Measurements from ENCODE around the gene INMT. TPM values are rescaled to one million over a fixed set of nuclear protein-coding genes. Genes with fewer than 3 reads are reported as not detected.

Gene INMT
- polyA plus RNA-seq, 1 of the 3 experiments (the other 2 are of a cell fraction): not detected

DNA sequence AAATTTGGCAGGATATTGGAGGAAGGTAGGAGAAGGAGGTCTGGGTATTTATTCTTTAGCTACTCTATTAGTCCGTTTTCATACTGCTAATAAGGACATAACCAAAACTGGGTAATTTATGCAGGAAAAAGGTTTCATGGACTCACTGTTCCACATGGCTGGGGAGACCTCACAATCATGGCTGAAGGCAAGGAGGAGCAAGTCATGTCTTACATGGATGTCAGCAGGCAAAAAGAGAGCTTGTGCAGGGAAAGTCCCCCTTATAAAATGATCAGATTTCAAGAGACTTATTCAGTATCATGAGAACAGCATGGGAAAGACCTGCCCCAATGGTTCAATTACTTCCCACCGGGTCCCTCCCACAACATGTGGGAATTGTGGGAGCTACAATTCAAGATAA lies 1.9 kb upstream of the INMT start (continued):
- no peak for TF ChIP-seq REST (IDR thresholded peaks at IDR 0.05; ENCODE audit: low read depth, low read length)
- no peak for TF ChIP-seq SMC3 (IDR thresholded peaks at IDR 0.05; ENCODE audit: low read depth, low read length)

- Histone ChIP-seq H3K36me3 (replicated peaks in 1 of 2; ENCODE audit: control insufficient read depth in 1 of 2, insufficient read depth in 2 of 2, low read length in 1 of 2) (no peaks in the 10 kb centered on the region), H3K9ac (no peak overlapping the region), H3K4me2 (no peak overlapping the region), H3F3A (replicated peaks; ENCODE audit: insufficient read depth) (no peaks in the 10 kb centered on the region), H3K4me3 (ENCODE audit: low read depth in 2 of 2, low read length in 1 of 2) (no peak overlapping the region), H3K9me2 (no peaks in the 10 kb centered on the region), H3K9me3 (no peaks in the 10 kb centered on the region), H3K27me3 (ENCODE audit: insufficient read depth) (peaks cover 26% of the 10 kb centered on the region), H3K79me2 (ENCODE audit: insufficient read depth) (no peaks in the 10 kb centered on the region), H3K27ac (ENCODE audit: low read depth in 2 of 2, low read length in 1 of 2) (no peak overlapping the region), H2AFZ (ENCODE audit: low read depth) (no peak overlapping the region), H4K20me1 (ENCODE audit: insufficient read depth) (no peaks in the 10 kb centered on the region), H3K4me1 (ENCODE audit: control insufficient read depth in 1 of 2, insufficient read depth in 2 of 2, low read depth in 1 of 2, low read length in 1 of 2) (peaks cover 0 to 18% of the 10 kb centered on the region in 2 experiments; a peak in 2 of 4 replicates)
- POLR2A ChIA-PET: no interaction called here
- CTCF ChIA-PET: interaction anchor here (1.7 to 6.1 kb wide), 3 partner anchors 11 to 372 kb away, joined by 5 to 64 read pairs (median 10); partner anchors contain the start of gene CRHR2
- WGBS (ENCODE audit: low lambda C conversion rate): 64% methylated on average over 14 of the region's 16 CpGs
- DNase-seq: no peak
- TF ChIP-seq MXI1 (IDR thresholded peaks at IDR 0.05; ENCODE audit: low read depth, low read length) (no peak), JUND (IDR thresholded peaks at IDR 0.05) (no peak), REST (IDR thresholded peaks at IDR 0.05; ENCODE audit: low read depth, low read length) (no peak), RAD21 (IDR thresholded peaks at IDR 0.05; ENCODE audit: low read length) (no peak), EP300 (IDR thresholded peaks at IDR 0.05; ENCODE audit: borderline replicate concordance in 1 of 2, low read depth in 1 of 2, low read length in 1 of 2) (no peak), GABPA (IDR thresholded peaks at IDR 0.05; ENCODE audit: low read depth) (no peak), YY1 (IDR thresholded peaks at IDR 0.05; ENCODE audit: low read depth) (no peak), CTCF (IDR thresholded peaks at IDR 0.05) (no peak)
Measured at GRCh38 chr7:30750683-30751650, 968 bp upstream of the INMT start.

Measured in SK-N-SH (cell line).